SU-DHL-6 (cell line): ENCODE measurements around the gene SNIP1.

ENCODE experiments used
- H2AFZ ChIP-seq: fragments of 200-600 bp; sonication (generic); 2 replicates; pipeline ENCODE4 v1.6.1; 2014; ENCODE audit warnings: low read depth, mild to moderate bottlenecking, moderate library complexity, mixed read lengths, antibody characterized with exemption, low read length; ENCODE audit not compliant: severe bottlenecking
- H3F3A ChIP-seq: fragments of 200-600 bp; shearing (Covaris generic); 2 replicates; pipeline ENCODE4 v1.6.0; 2016; ENCODE audit warnings: antibody characterized with exemption, mild to moderate bottlenecking; ENCODE audit not compliant: insufficient read depth
- H3K27ac ChIP-seq: fragments of 200-600 bp; sonication (generic); 2 replicates; pipeline ENCODE4 v1.5.1; 2016; ENCODE audit warnings: low read depth, mild to moderate bottlenecking, low read length, moderate library complexity, mixed read lengths
- H3K27me3 ChIP-seq: fragments of 200-600 bp; sonication (generic), shearing (Covaris generic); 2 replicates; pipeline ENCODE4 v1.6.0; 2014; ENCODE audit warnings: mild to moderate bottlenecking, low read length
- H3K36me3 ChIP-seq: fragments of 200-600 bp; sonication (generic); 2 replicates; pipeline ENCODE4 v1.6.1; 2014; ENCODE audit warnings: mild to moderate bottlenecking, low read length, mixed read lengths
- H3K4me2 ChIP-seq: fragments of 300-600, 200-600 bp; shearing (Covaris generic), sonication (generic); 2 replicates; pipeline ENCODE4 v1.6.0; 2014; ENCODE audit warnings: low read length, low read depth, mild to moderate bottlenecking; ENCODE audit not compliant: poor library complexity, severe bottlenecking
- H3K4me3 ChIP-seq: fragments of 200-600 bp; sonication (generic); 2 replicates; pipeline ENCODE4 v1.5.1; 2014; ENCODE audit warnings: antibody characterized with exemption, low read length, mild to moderate bottlenecking, mixed read lengths; ENCODE audit not compliant: insufficient read depth, poor library complexity, severe bottlenecking
- H3K79me2 ChIP-seq: fragments of 200-600 bp; sonication (generic); 2 replicates; pipeline ENCODE4 v1.6.1; 2014; ENCODE audit warnings: mild to moderate bottlenecking, low read length, moderate library complexity; ENCODE audit not compliant: insufficient read depth
- H3K9ac ChIP-seq: fragments of 200-600 bp; sonication (generic); 2 replicates; pipeline ENCODE4 v1.7.0; 2014; ENCODE audit warnings: mild to moderate bottlenecking, low read length
- H3K9me2 ChIP-seq: fragments of 200-600 bp; sonication (generic); replicated peaks from 2 replicates; pipeline ENCODE4 v1.6.1; 2014; ENCODE audit warnings: low read length; ENCODE audit not compliant: insufficient read depth
- H3K9me3 ChIP-seq: fragments of 200-600 bp; sonication (generic); 2 replicates; pipeline ENCODE4 v1.6.1; 2014; ENCODE audit warnings: low read length, mixed read lengths; ENCODE audit not compliant: insufficient read depth
- H4K20me1 ChIP-seq: fragments of 200-600 bp; sonication (generic); 2 replicates; pipeline ENCODE4 v1.6.1; 2014; ENCODE audit warnings: low read depth, mild to moderate bottlenecking, antibody characterized with exemption, low read length, moderate library complexity, mixed read lengths
- EZH2phosphoT487 ChIP-seq: fragments of 200-600 bp; sonication (generic), shearing (Covaris generic); conservative IDR thresholded peaks from 2 replicates; pipeline ENCODE4 v1.6.1; 2018; ENCODE audit warnings: mild to moderate bottlenecking, antibody characterized with exemption, low read length, moderate library complexity, mixed read lengths
- TF ChIP-seq, protein P1 (sequence below): fragments of 200-600 bp; sonication (generic); IDR thresholded peaks from one replicate; pipeline ENCODE4 v1.5.1; 2017; ENCODE audit warnings: antibody characterized with exemption, mild to moderate bottlenecking, low read length, moderate library complexity; ENCODE audit not compliant: insufficient read depth, poor library complexity, severe bottlenecking

SNIP1 gene

DNA sequence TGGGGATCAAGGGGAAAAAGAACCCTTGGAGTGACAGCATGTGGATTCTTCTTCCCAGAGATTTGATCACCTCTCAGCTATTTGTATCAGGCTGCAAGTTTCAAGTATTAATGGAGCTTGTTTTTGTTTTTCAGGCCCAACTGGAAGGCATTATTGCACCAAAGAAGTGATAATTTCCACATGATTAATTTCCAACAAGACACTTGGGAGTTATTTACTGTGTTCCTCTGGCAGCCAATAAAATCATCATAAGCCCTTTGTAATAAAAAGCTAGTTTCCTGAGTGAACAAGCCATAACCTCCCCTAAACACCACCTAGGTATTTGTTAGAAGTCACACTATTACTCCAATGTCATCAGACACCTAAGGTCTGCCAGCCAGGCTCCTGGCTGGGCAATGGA is 10.8 kb upstream of the SNIP1 start:
- no peak overlapping the region for H3K9ac ChIP-seq
- H3K27me3 ChIP-seq: no peaks in the 10 kb centered on the region
- no peak overlapping the region for H2AFZ ChIP-seq
- no peak overlapping the region for H3K4me2 ChIP-seq
- no peaks in the 10 kb centered on the region for H3K79me2 ChIP-seq
- H3K36me3 ChIP-seq: peaks cover 26% of the 10 kb centered on the region; the same call in 1 of the 2 replicates
- TF ChIP-seq EZH2phosphoT487: no peak
- TF ChIP-seq, protein P1, sequence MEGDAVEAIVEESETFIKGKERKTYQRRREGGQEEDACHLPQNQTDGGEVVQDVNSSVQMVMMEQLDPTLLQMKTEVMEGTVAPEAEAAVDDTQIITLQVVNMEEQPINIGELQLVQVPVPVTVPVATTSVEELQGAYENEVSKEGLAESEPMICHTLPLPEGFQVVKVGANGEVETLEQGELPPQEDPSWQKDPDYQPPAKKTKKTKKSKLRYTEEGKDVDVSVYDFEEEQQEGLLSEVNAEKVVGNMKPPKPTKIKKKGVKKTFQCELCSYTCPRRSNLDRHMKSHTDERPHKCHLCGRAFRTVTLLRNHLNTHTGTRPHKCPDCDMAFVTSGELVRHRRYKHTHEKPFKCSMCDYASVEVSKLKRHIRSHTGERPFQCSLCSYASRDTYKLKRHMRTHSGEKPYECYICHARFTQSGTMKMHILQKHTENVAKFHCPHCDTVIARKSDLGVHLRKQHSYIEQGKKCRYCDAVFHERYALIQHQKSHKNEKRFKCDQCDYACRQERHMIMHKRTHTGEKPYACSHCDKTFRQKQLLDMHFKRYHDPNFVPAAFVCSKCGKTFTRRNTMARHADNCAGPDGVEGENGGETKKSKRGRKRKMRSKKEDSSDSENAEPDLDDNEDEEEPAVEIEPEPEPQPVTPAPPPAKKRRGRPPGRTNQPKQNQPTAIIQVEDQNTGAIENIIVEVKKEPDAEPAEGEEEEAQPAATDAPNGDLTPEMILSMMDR: no peak
- no peaks in the 10 kb centered on the region for H4K20me1 ChIP-seq
- no peaks in the 10 kb centered on the region for H3F3A ChIP-seq
- no peak overlapping the region for H3K27ac ChIP-seq
- H3K4me3 ChIP-seq: no peak overlapping the region
- H3K9me3 ChIP-seq: no peaks in the 10 kb centered on the region
- no peaks in the 10 kb centered on the region for H3K9me2 ChIP-seq

DNA sequence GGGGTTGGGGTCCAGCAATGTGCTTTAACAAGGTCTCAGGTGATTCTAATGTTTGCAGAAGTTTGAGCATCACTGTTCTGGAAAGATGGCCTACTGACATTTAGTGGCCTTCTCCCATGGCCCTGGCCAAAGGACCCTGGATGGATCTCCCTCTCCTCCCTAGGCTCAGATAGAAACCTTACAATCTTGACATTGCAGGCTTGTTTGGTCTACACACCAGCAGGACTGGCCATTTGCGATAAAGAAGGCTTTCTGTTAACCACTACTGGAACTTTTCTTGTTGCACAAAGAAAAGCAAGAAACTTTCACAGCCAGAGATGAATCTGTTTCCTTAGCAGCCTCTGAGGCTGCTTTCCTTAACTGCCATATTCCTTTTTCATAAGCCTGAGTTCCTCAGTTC is 8.9 kb upstream of the SNIP1 start:
- Histone ChIP-seq H3K27ac (no peak overlapping the region), H2AFZ (no peak overlapping the region), H3K4me2 (no peak overlapping the region), H3K79me2 (no peaks in the 10 kb centered on the region), H3K9me2 (no peaks in the 10 kb centered on the region), H3K9ac (no peak overlapping the region), H3K4me3 (no peak overlapping the region), H3K9me3 (no peaks in the 10 kb centered on the region), H4K20me1 (no peaks in the 10 kb centered on the region), H3F3A (no peaks in the 10 kb centered on the region), H3K36me3 (peaks cover 22% of the 10 kb centered on the region; the same call in 1 of the 2 replicates), H3K27me3 (no peaks in the 10 kb centered on the region)
- no peak for TF ChIP-seq EZH2phosphoT487
- TF ChIP-seq, protein P1: no peak

DNA sequence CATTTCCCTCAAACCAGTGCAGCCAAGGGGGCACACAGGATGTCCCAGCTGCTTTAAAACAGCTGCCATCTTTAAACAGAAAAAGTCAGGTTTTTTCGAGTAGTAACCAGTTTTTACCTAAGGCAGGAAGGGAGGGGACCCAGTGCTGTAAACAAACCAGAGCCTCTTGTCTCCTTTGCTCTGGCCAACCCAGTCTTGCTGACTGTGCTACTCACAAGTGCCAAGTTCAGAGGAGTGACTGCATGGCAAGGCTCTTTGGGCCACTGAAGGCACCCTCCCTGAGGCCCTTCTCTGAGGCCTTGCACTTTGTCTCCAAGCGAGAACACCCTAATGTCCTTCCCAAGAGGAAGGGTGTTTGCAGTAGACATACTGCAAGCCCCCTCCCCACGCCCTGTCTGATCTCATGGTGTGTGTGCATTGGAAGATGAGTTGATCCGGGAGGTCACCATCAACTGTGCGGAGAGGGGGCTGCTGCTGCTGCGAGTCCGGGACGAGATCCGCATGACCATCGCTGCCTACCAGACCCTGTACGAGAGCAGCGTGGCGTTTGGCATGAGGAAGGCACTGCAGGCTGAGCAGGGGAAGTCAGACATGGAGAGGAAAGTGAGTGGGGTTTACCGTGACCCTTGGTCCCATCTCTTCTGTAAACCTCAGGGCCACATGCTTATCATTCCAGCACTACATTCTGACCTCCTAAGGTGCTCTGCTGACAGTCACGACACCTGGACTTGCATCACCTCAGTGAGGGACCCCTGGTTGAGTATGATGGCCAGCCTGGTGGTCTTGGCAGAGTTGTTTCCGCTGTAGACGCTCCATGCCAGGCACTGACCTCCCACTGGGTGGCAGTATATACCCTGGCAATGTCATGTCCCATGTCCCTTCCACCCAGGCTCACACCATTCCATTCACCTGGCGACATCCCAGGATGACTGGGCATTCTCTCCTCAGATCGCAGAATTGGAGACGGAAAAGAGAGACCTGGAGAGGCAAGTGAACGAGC is 7.3 kb upstream of the SNIP1 start:
- no peak overlapping the region for H3K4me3 ChIP-seq
- no peak overlapping the region for H3K27ac ChIP-seq
- H4K20me1 ChIP-seq: no peaks in the 10 kb centered on the region
- H3K9ac ChIP-seq: no peak overlapping the region
- H3K36me3 ChIP-seq: peaks cover 12% of the 10 kb centered on the region; the same call in 1 of the 2 replicates
- no peaks in the 10 kb centered on the region for H3K27me3 ChIP-seq
- H2AFZ ChIP-seq: no peak overlapping the region
- no peaks in the 10 kb centered on the region for H3F3A ChIP-seq
- H3K9me2 ChIP-seq: no peaks in the 10 kb centered on the region
- no peaks in the 10 kb centered on the region for H3K9me3 ChIP-seq
- no peak overlapping the region for H3K4me2 ChIP-seq
- TF ChIP-seq, protein P1: peak; percentile 61
- no peak for TF ChIP-seq EZH2phosphoT487
- H3K79me2 ChIP-seq: no peaks in the 10 kb centered on the region
